Fibroblast of lung (primary cell): ENCODE results near the gene PSG5.
"Not testable (repeated sequence)": the region's sequence is repeated elsewhere in the genome, so short reads cannot be mapped to it uniquely, and the experiment has no call there.

Source experiments
- CTCF ChIP-seq, 2 donors: IDR thresholded peaks in 1 of 2; conservative IDR thresholded peaks in 1 of 2; 1 replicate in 1 of 2; 2 replicates in 1 of 2; pipeline ENCODE4 v1.5.1; 2011 to 2012; ENCODE audit warnings: low read length in 2 of 2, control low read depth in 1 of 2, inconsistent platforms in 1 of 2, low read depth in 1 of 2, mild to moderate bottlenecking in 1 of 2
- EZH2 ChIP-seq: IDR thresholded peaks from 2 replicates; pipeline ENCODE4 v1.5.1; 2012; ENCODE audit warnings: low read length, control low read depth, mild to moderate bottlenecking; ENCODE audit errors: missing control alignments

- not testable (repeated sequence) for TF ChIP-seq CTCF (conservative IDR thresholded peaks at IDR 0.05 in 1 of 2, IDR thresholded peaks at IDR 0.05 in 1 of 2; ENCODE audit: low read depth in 1 of 2, low read length in 2 of 2); EZH2
Observed at GRCh38 chr19:43203611-43204010, 17.3 kb upstream of the PSG5 start.
